ENCODE data around the gene GDNF.

GRCh38 chr5:37871023-37871815, 31.4 kb upstream of the GDNF start:
- no peak for TF ChIP-seq CTCF (IDR thresholded peaks at IDR 0.05)
- TF ChIP-seq POLR2A (IDR thresholded peaks at IDR 0.05): no peak

Data from lower leg skin (tissue), 3 donors.